Stimulated activated naive B cell treated with anti-CD40 and anti-IgM and Interleukin-4, amounts not matched to agents 10 μg/mL and 1 μg/mL and 100 μg/mL, for 72 hours (primary cell): ENCODE data around the gene PIWIL4.
"Not testable (repeated sequence)": the region's sequence is repeated elsewhere in the genome, so short reads cannot be mapped to it uniquely, and the experiment has no call there.

Experiments
- ATAC-seq, 2 donors: fragments of 150-1000 bp; cut with Tn5 transposase; replicated peaks; 2 replicates each; pipeline ENCODE4 v1.10.0; 2021; ENCODE audit warnings: moderate library complexity in 1 of 2
- DNase-seq: peaks from one replicate; pipeline ENCODE4 v3.0.0; 2021
- H3K27ac Mint-ChIP-seq: one replicate; pipeline ENCODE4 v1.8.0; 2022; ENCODE audit warnings: mild to moderate bottlenecking, mixed read lengths
- H3K27me3 Mint-ChIP-seq, 2 donors: one replicate each; pipeline ENCODE4 v1.8.0; 2022; ENCODE audit warnings: mixed read lengths in 2 of 2
- H3K36me3 Mint-ChIP-seq, 2 donors: one replicate each; pipeline ENCODE4 v1.8.0; 2022; ENCODE audit warnings: mixed read lengths in 2 of 2, mild to moderate bottlenecking in 1 of 2
- H3K4me1 Mint-ChIP-seq, 2 donors: one replicate each; pipeline ENCODE4 v1.8.0; 2022; ENCODE audit warnings: mixed read lengths in 2 of 2, mild to moderate bottlenecking in 1 of 2
- H3K4me3 Mint-ChIP-seq, 2 donors: one replicate each; pipeline ENCODE4 v1.8.0; 2022; ENCODE audit warnings: mild to moderate bottlenecking in 2 of 2, mixed read lengths in 2 of 2, moderate library complexity in 1 of 2
- H3K9me3 Mint-ChIP-seq, 2 donors: one replicate each; pipeline ENCODE4 v1.8.0; 2022; ENCODE audit warnings: mixed read lengths in 2 of 2, mild to moderate bottlenecking in 1 of 2

The PIWIL4 gene

GRCh38 chr11:94623120-94623735 is 56.1 kb downstream of the PIWIL4 start:
- Mint-ChIP-seq H3K27ac (no peak overlapping the region), H3K36me3 (peaks cover 6% of the 10 kb centered on the region in 2 donors), H3K4me1 (no peaks in the 10 kb centered on the region), H3K9me3 (peaks cover 8 to 12% of the 10 kb centered on the region in 2 donors), H3K4me3 (no peak overlapping the region), H3K27me3 (peaks cover 8 to 12% of the 10 kb centered on the region in 2 donors)
- DNase-seq (peak; percentile 17), ATAC-seq (peak; percentile 93)

DNA sequence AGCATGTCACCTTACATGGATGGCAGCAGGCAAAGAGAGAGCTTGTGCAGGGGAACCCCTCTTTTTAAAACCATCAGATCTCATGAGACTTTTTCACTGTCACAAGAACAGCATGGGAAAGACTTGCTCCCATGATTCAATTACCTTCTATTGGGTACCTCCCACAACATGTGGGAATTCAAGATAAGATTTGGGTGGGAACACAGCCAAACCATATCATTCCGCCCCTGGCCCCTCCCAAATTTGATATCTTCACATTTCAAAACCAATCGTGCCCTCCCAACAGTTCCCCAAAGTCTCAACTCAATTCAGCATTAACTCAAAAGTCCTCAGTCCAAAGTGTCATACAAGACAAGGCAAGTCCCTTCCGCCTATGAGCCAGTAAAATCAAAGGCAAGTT is 58.3 kb downstream of the PIWIL4 start:
- H3K36me3 Mint-ChIP-seq, DNase-seq, H3K4me1 Mint-ChIP-seq, H3K4me3 Mint-ChIP-seq, H3K27ac Mint-ChIP-seq, ATAC-seq: not testable (repeated sequence)
- H3K27me3 Mint-ChIP-seq: peaks cover 8 to 12% of the 10 kb centered on the region in 2 donors
- peaks cover 8 to 12% of the 10 kb centered on the region in 2 donors for H3K9me3 Mint-ChIP-seq

DNA sequence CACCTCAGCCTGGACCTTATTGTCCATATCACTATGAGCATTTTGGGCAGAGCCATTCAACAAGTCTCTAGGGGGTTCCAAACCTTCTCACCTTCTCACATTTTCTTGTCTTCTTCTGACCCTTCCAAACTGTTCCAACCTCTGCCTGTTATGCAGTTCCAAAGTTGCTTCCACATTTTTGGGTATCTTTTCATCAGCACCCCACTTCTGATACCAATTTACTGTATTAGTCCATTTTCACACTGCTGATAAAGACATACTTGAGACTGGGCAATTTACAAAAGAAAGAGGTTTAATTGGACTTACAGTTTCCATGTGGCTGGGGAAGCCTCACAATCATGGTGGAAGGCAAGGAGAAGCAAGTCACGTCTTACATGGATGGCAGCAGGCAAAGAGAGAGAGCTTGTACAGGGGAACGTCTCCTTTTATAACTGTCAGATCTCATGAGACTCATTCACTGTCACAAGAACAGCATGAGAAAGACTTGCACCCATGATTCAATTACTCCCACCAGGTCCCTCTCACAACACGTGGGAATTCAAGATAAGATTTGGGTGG is 59.9 kb downstream of the PIWIL4 start:
- H3K27me3 Mint-ChIP-seq: peaks cover 8 to 12% of the 10 kb centered on the region in 2 donors
- ATAC-seq: not testable (repeated sequence)

DNA sequence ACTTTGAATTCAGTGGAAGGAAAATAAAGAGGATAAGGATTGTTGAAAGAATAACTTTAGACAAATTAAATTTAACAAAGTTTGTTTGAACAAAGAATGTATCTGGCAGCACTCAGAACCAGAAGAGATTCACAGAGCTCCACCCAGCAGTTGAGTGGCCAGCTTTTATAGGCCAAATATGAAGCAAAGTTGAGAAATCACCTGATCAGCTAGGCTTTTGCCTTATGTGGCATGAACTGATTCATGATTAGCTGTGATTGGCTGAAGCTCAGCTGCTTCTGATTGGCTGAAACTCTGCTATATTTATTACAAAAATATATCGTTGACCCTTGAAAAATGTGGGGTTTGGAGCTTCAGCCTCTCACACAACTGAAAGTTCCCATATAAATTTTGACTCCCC is 62.6 kb downstream of the PIWIL4 start:
- Mint-ChIP-seq H3K9me3 (peaks cover 8 to 9% of the 10 kb centered on the region in 2 donors), H3K27me3 (peaks cover 8 to 12% of the 10 kb centered on the region in 2 donors), H3K4me1 (no peaks in the 10 kb centered on the region), H3K27ac (no peak overlapping the region), H3K4me3 (no peak overlapping the region), H3K36me3 (peaks cover 6% of the 10 kb centered on the region in 2 donors)
- DNase-seq: no peak
- no peak for ATAC-seq

More for the DNA sequence above, 59.9 kb downstream of the PIWIL4 start:
- not testable (repeated sequence) for H3K4me1 Mint-ChIP-seq, DNase-seq, H3K36me3 Mint-ChIP-seq, H3K27ac Mint-ChIP-seq, H3K4me3 Mint-ChIP-seq
- peaks cover 8 to 12% of the 10 kb centered on the region in 2 donors for H3K9me3 Mint-ChIP-seq

DNA sequence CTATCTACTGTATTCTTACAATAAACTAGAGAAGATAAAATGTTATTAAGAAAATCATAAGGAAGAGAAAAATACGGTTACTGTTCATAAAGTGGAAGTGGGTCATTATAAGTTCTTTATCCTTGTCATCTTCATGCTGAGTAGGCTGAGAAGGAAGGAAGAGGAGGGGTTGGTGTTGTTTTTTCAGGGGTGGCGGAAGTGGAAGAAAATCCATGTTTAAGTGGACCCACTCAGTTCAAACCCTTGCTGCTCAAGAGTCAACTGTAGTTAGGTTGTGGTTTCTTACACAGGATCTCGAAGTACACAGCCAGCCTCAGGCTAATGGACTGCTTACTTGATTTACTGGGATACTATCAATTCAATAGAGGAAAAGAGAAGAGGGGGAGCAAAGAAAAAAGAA is 63.1 kb downstream of the PIWIL4 start:
- Mint-ChIP-seq H3K27ac (no peak overlapping the region), H3K36me3 (peaks cover 6% of the 10 kb centered on the region in 2 donors), H3K27me3 (peaks cover 8 to 12% of the 10 kb centered on the region in 2 donors), H3K4me3 (no peak overlapping the region), H3K4me1 (no peaks in the 10 kb centered on the region), H3K9me3 (peaks cover 7 to 8% of the 10 kb centered on the region in 2 donors)
- ATAC-seq (no peak), DNase-seq (no peak)

GRCh38 chr11:94632356-94632755 is 65.2 kb downstream of the PIWIL4 start:
- Mint-ChIP-seq H3K27me3 (peaks cover 0 to 4% of the 10 kb centered on the region in 2 donors), H3K9me3 (peaks cover 0 to 2% of the 10 kb centered on the region in 2 donors), H3K27ac (no peak overlapping the region), H3K4me1 (no peaks in the 10 kb centered on the region), H3K4me3 (no peak overlapping the region), H3K36me3 (no peaks in the 10 kb centered on the region)
- no peak for DNase-seq
- no peak for ATAC-seq

DNA sequence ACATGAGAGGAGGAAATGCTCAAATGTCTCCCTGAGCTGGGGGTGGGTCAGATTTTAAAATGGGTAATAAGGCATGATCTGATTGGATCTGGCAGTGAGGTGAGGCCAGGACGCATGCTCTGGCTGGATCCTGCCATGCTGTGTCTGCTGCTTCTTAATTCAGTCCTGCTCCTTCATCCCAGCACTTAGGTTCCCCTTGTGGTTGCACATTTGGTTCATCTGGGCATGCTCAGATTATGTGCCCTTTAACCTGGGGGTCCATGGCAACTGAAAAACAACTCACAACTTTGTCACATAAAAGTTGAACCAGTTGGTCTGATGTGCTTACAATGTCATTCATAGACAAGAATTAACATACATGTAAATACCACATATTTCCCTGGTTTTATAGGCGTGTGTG is 67.9 kb downstream of the PIWIL4 start:
- Mint-ChIP-seq H3K27ac (no peak overlapping the region), H3K4me1 (peaks cover 0 to 3% of the 10 kb centered on the region in 2 donors), H3K27me3 (no peaks in the 10 kb centered on the region), H3K4me3 (no peak overlapping the region), H3K36me3 (no peaks in the 10 kb centered on the region), H3K9me3 (no peaks in the 10 kb centered on the region)
- ATAC-seq (no peak), DNase-seq (no peak)

DNA sequence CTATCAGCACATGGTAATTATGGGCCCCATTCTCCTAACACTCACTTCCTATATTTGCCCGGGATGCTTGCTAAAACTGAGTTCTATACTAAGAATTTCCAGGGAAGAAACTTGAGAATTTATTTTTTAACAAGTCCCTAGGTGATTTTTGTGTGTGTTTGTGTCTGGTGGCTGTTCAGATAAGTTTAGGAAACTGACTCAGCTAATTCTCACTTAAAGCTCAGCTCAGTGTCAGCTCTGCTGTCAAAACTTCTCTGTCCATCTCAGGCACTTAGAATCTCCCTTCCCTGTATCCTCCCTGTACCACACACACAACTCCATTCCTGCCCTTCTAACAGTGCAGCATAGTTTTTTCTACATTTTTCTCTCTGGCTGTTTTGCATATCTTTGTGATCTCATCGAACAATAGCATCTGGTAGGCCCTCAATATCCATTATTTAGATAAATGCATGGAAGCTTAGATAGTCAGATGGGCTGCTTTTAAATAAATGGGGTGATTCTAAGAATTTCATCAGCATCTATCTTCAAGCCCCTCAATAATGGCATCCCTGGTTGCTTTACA is 69.3 kb downstream of the PIWIL4 start:
- H3K27ac Mint-ChIP-seq: no peak overlapping the region
- ATAC-seq: no peak
- H3K4me3 Mint-ChIP-seq: no peak overlapping the region
- no peaks in the 10 kb centered on the region for H3K9me3 Mint-ChIP-seq
- H3K4me1 Mint-ChIP-seq: peaks cover 0 to 3% of the 10 kb centered on the region in 2 donors
- no peaks in the 10 kb centered on the region for H3K27me3 Mint-ChIP-seq
- DNase-seq: no peak
- H3K36me3 Mint-ChIP-seq: no peaks in the 10 kb centered on the region

DNA sequence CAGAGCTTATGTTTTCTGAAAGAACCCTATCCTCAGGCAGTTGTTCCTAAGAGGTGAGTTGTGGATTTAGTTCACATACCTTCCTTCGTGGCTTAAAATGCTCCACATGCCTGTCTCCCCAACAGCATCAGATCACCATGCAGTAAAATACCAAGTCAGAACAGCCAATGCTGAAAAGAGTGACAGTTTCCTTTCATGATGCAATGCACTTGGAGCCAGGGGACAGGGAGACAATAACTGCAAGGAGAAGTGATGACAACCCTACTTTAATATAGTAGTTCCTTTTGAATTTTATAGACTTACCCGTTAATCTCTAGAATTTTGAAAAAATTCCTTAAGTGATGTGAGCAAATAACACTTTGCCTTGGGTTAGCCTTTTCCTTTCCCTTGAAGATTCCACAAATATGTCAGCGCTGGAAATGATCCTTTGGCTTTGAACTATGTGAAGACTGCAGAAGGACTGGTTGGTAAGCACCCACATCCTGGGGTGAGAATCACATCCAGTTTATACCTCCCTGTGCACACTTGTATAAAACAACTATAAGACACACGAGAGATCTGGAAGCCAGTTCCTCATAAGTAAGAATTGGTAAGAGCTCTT is 71.2 kb downstream of the PIWIL4 start:
- DNase-seq: no peak
- Mint-ChIP-seq H3K4me1 (peaks cover 0 to 3% of the 10 kb centered on the region in 2 donors), H3K27ac (no peak overlapping the region), H3K36me3 (no peaks in the 10 kb centered on the region), H3K27me3 (peaks cover 0 to 4% of the 10 kb centered on the region in 2 donors), H3K9me3 (no peaks in the 10 kb centered on the region), H3K4me3 (no peak overlapping the region)
- no peak for ATAC-seq

DNA sequence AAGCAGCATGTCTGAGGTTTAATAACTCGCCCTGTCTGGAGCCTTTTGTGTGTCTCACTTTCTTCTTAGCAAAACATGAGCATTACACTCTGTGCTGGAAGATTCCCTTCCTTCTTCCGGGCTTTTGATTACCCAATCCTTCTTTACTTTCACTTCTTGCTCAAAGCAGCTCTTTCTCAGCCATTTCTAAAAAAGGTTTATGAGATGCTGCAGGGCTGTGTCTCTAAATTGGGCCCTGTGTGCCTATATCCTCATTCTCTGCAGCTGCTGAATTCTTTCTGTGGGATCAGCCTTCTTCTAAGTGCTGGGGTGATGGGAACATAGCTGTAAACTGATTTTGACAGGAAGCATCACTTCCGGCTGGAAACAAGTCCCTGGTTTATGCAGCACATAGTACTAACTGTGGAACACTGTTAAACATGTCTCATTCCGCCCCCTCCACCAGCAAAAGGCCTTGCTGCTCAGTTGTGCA is 71.8 kb downstream of the PIWIL4 start:
- Mint-ChIP-seq H3K36me3 (no peaks in the 10 kb centered on the region), H3K27ac (no peak overlapping the region), H3K9me3 (no peaks in the 10 kb centered on the region), H3K4me1 (peaks cover 0 to 3% of the 10 kb centered on the region in 2 donors), H3K4me3 (no peak overlapping the region), H3K27me3 (peaks cover 0 to 4% of the 10 kb centered on the region in 2 donors)
- DNase-seq (no peak), ATAC-seq (peak in 1 of 2 donors; percentile 23)

DNA sequence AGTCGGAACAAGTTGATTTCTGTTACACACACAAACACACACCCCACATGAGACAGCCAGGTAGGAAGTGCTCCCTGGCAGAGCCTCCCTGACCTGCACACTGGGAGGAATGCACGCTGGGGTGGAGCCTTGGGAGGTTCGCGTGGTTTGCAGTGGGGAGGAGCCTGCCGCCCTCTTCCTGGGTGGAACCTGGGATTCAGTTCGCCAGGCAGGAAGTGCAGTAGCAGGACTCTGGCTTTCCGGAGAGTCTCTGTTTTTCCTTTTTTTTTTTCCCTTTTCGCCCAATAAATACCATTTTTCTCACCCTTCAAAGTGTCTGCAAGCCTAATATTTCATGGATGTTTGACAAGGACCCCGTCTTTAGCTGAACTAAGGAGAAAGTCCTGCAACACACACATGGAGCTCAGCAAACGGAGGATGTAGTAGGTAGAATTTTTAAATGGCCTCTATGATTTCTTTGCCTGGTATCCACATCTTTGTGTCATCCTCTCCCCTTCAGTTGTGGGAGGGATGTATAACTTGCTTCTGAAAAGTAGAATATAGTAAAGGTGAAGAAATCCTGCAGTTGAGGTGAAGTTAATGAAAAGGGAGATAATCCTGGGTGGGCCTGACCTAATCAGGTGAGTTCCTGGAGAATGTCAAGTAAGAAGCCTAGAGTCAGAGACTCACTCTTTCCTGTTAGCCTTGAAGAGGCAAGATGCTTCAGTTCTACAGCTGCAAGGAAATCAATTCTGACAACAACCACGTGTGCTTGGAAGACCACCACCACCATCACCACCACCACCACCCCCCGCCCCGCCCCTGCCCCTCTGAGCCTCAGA is 72.9 kb downstream of the PIWIL4 start:
- no peaks in the 10 kb centered on the region for H3K9me3 Mint-ChIP-seq

GRCh38 chr11:94641167-94641761 is 74.1 kb downstream of the PIWIL4 start:
- ATAC-seq (no peak), DNase-seq (no peak)
- H3K9me3 Mint-ChIP-seq: no peaks in the 10 kb centered on the region
- H3K36me3 Mint-ChIP-seq: no peaks in the 10 kb centered on the region
- no peak overlapping the region for H3K4me3 Mint-ChIP-seq
- H3K4me1 Mint-ChIP-seq: peaks cover 0 to 3% of the 10 kb centered on the region in 2 donors
- peaks cover 0 to 4% of the 10 kb centered on the region in 2 donors for H3K27me3 Mint-ChIP-seq
- no peak overlapping the region for H3K27ac Mint-ChIP-seq

More for the DNA sequence above, 72.9 kb downstream of the PIWIL4 start:
- H3K36me3 Mint-ChIP-seq: no peaks in the 10 kb centered on the region
- peaks cover 0 to 3% of the 10 kb centered on the region in 2 donors for H3K4me1 Mint-ChIP-seq
- DNase-seq (no peak), ATAC-seq (no peak)
- no peak overlapping the region for H3K27ac Mint-ChIP-seq
- H3K4me3 Mint-ChIP-seq: no peak overlapping the region
- H3K27me3 Mint-ChIP-seq: peaks cover 0 to 4% of the 10 kb centered on the region in 2 donors

DNA sequence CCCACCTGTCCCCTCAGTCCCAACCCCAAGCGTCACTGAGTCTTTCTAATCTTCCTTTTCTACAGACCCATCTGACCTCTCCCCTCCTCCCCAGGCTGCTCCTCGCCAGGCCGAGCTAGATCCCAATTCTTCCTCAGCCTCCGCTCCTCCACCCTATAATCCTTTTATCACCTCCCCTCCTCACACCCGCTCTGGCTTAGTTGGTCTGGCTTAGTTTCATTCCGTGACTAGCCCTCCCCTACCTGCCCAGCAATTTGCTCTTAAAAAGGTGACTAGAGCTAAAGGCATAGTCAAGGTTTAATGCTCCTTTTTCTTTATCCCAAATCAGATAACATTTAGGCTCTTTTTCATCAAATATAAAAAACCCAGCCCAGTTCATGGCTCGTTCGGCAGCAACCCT is 76.0 kb downstream of the PIWIL4 start:
- DNase-seq, H3K4me3 Mint-ChIP-seq, H3K4me1 Mint-ChIP-seq, H3K27ac Mint-ChIP-seq, H3K27me3 Mint-ChIP-seq, H3K36me3 Mint-ChIP-seq, ATAC-seq, H3K9me3 Mint-ChIP-seq: not testable (repeated sequence)

- H3K4me1 Mint-ChIP-seq: no peaks in the 10 kb centered on the region
- ATAC-seq: no peak
- H3K9me3 Mint-ChIP-seq: no peaks in the 10 kb centered on the region
- no peak overlapping the region for H3K27ac Mint-ChIP-seq
- H3K27me3 Mint-ChIP-seq: peaks cover 7 to 20% of the 10 kb centered on the region in 2 donors
- no peak for DNase-seq
- no peak overlapping the region for H3K4me3 Mint-ChIP-seq
- no peaks in the 10 kb centered on the region for H3K36me3 Mint-ChIP-seq
Measured at GRCh38 chr11:94647926-94648325, 80.8 kb downstream of the PIWIL4 start.
